Activated CD8-positive, alpha-beta T cell treated with anti-CD3 and anti-CD28 coated beads for 36 hours (primary cell): ENCODE measurements around the gene AQP6. TPM values are rescaled to one million over a fixed set of nuclear protein-coding genes. Genes with fewer than 3 reads are reported as not detected.

Experiments used
- ATAC-seq: fragments of 200-7000 bp; cut with Tn5 transposase; one replicate; pipeline ENCODE4 v1.10.0; 2021; ENCODE audit warnings: mild to moderate bottlenecking, moderate library complexity
- CTCF ChIA-PET: fragments of 350-600 bp; sonication (Branson Sonifier 250); formaldehyde crosslinking; loops from one replicate; lab custom pipeline; 2021; ENCODE audit warnings: antibody characterized with exemption; lab: Charles Lee
- POLR2A ChIA-PET: fragments of 350-600 bp; sonication (Branson Sonifier 250); formaldehyde crosslinking; loops from one replicate; lab custom pipeline; 2021; ENCODE audit warnings: antibody characterized with exemption; lab: Charles Lee
- DNase-seq: peaks from one replicate; pipeline ENCODE4 v3.0.0-alpha.2; 2020
- H3K27ac Mint-ChIP-seq: one replicate; pipeline ENCODE4 v1.8.0; 2021; ENCODE audit warnings: mild to moderate bottlenecking, mixed read lengths
- H3K27me3 Mint-ChIP-seq: one replicate; pipeline ENCODE4 v1.8.0; 2021; ENCODE audit warnings: mixed read lengths
- H3K36me3 Mint-ChIP-seq: one replicate; pipeline ENCODE4 v1.8.0; 2021; ENCODE audit warnings: low read depth, mixed read lengths
- H3K4me1 Mint-ChIP-seq: one replicate; pipeline ENCODE4 v1.8.0; 2021; ENCODE audit warnings: low read depth, mixed read lengths
- H3K4me3 Mint-ChIP-seq: one replicate; pipeline ENCODE4 v1.8.0; 2021; ENCODE audit warnings: mild to moderate bottlenecking, moderate library complexity, mixed read lengths
- H3K9me3 Mint-ChIP-seq: one replicate; pipeline ENCODE4 v1.8.0; 2021; ENCODE audit warnings: mixed read lengths
- CTCF ChIP-seq: fragments of 200-600 bp; IDR thresholded peaks from one replicate; pipeline ENCODE4 v1.8.0; 2022; ENCODE audit warnings: antibody characterized with exemption, mild to moderate bottlenecking
- intact Hi-C: fragments of 100-400 bp; cut with micrococcal nuclease; formaldehyde crosslinking; loops from one replicate; pipeline ENCODE4 v1.10.0; 2022
- total RNA-seq, 2 experiments: library from RNA; stranded (reverse); gene quantifications; one replicate each; pipeline ENCODE4 v1.2.3, GENCODE V29; 2021

Gene AQP6
- total RNA-seq, 2 experiments from 2014 or later: not detected

- H3K27me3 Mint-ChIP-seq: peaks cover 50% of the 10 kb centered on the region
- no peak overlapping the region for H3K4me3 Mint-ChIP-seq
- peaks cover 6% of the 10 kb centered on the region for H3K4me1 Mint-ChIP-seq
- ChIA-PET POLR2A (no interaction called here), CTCF (interaction anchor here (0.5 to 9.6 kb wide), 6 partner anchors 16 to 58 kb away, joined by 3 to 128 read pairs (median 3); partner anchors contain the start of gene AQP2)
- no peak for TF ChIP-seq CTCF
- H3K36me3 Mint-ChIP-seq: no peaks in the 10 kb centered on the region
- H3K9me3 Mint-ChIP-seq: no peaks in the 10 kb centered on the region
- ATAC-seq: no peak
- intact Hi-C loops: no loop called here
- DNase-seq: no peak
- no peak overlapping the region for H3K27ac Mint-ChIP-seq
These were observed 9.6 kb upstream of the AQP6 start for GRCh38 chr12:49962861-49963765.

GRCh38 chr12:49963976-49964815, 8.6 kb upstream of the AQP6 start:
- no peak overlapping the region for H3K4me3 Mint-ChIP-seq
- no peaks in the 10 kb centered on the region for H3K9me3 Mint-ChIP-seq
- no peaks in the 10 kb centered on the region for H3K36me3 Mint-ChIP-seq
- DNase-seq (no peak), ATAC-seq (no peak)
- POLR2A ChIA-PET: interaction anchor here (0.7 kb wide), 1 partner anchor 96 kb away, joined by 3 read pairs; no protein-coding TSS in a partner anchor
- H3K27me3 Mint-ChIP-seq: peaks cover 43% of the 10 kb centered on the region
- peaks cover 6% of the 10 kb centered on the region for H3K4me1 Mint-ChIP-seq
- no peak overlapping the region for H3K27ac Mint-ChIP-seq
- CTCF ChIA-PET: interaction anchor here (0.9 to 9.6 kb wide), 8 partner anchors 17 to 96 kb away, joined by 3 to 128 read pairs (median 4); partner anchors contain the start of gene AQP2
- intact Hi-C loops: no loop called here
- no peak for TF ChIP-seq CTCF

- H3K27me3 Mint-ChIP-seq: peaks cover 36% of the 10 kb centered on the region
- no peaks in the 10 kb centered on the region for H3K36me3 Mint-ChIP-seq
- ATAC-seq (no peak), DNase-seq (no peak)
- peaks cover 6% of the 10 kb centered on the region for H3K4me1 Mint-ChIP-seq
- no peaks in the 10 kb centered on the region for H3K9me3 Mint-ChIP-seq
- TF ChIP-seq CTCF: no peak
- ChIA-PET CTCF (interaction anchor here (0.9 to 9.6 kb wide), 12 partner anchors 18 to 320 kb away, joined by 3 to 128 read pairs (median 12); partner anchors contain the start of gene AQP2), POLR2A (interaction anchor here (0.6 to 0.9 kb wide), 3 partner anchors 16 to 1113 kb away, joined by 3 to 4 read pairs (median 4); partner anchors contain the start of gene DDX23)
- no peak overlapping the region for H3K4me3 Mint-ChIP-seq
- no peak overlapping the region for H3K27ac Mint-ChIP-seq
- intact Hi-C loops: loop anchor here (5.0 kb wide), 2 partner anchors 92 to 107 kb away; partner anchors contain the start of gene ASIC1
These were observed 7.7 kb upstream of the AQP6 start for GRCh38 chr12:49964849-49965624.

- ChIA-PET POLR2A (interaction anchor here (0.9 to 1.0 kb wide), 2 partner anchors 8 to 15 kb away, joined by 3 to 4 read pairs; no protein-coding TSS in a partner anchor), CTCF (interaction anchor here (0.8 to 9.6 kb wide), 28 partner anchors 12 to 217 kb away, joined by 3 to 128 read pairs (median 14); partner anchors contain the start of genes AQP2 and CERS5)
- no peak for TF ChIP-seq CTCF
- peaks cover under 1% of the 10 kb centered on the region for H3K4me1 Mint-ChIP-seq
- H3K27ac Mint-ChIP-seq: no peak overlapping the region
- DNase-seq (no peak), ATAC-seq (no peak)
- peaks cover 28% of the 10 kb centered on the region for H3K27me3 Mint-ChIP-seq
- H3K9me3 Mint-ChIP-seq: no peaks in the 10 kb centered on the region
- intact Hi-C loops: loop anchor here (5.0 kb wide), 2 partner anchors 91 to 106 kb away; partner anchors contain the start of gene ASIC1
- no peaks in the 10 kb centered on the region for H3K36me3 Mint-ChIP-seq
- H3K4me3 Mint-ChIP-seq: no peak overlapping the region
These were observed 6.9 kb upstream of the AQP6 start for GRCh38 chr12:49965836-49966235.
